ENCODE data around the gene UNK.

The UNK gene

GRCh38 chr17:75826561-75827307 is 42.1 kb downstream of the UNK start:
- WGBS, 2 experiments, result 91 to 92% methylated on average over 14 of the region's 14 CpGs
- peak overlapping the region; percentile 27 for H3K27ac ChIP-seq (ENCODE audit: insufficient read depth, low read depth, low read length, poor library complexity, severe bottlenecking)

GRCh38 chr17:75827308-75828075 is 42.9 kb downstream of the UNK start:
- Histone ChIP-seq H3K27ac (ENCODE audit: insufficient read depth, low read depth, low read length, poor library complexity, severe bottlenecking) (peak overlapping the region; percentile 67), H3K27me3 (ENCODE audit: control insufficient read depth, insufficient read depth, low read length, poor library complexity, severe bottlenecking) (no peaks in the 10 kb centered on the region), H3K4me1 (ENCODE audit: control insufficient read depth, insufficient read depth, low read length) (peaks cover 24% of the 10 kb centered on the region), H3K9me3 (ENCODE audit: control insufficient read depth, low read length) (no peaks in the 10 kb centered on the region), H3K4me3 (ENCODE audit: insufficient read depth, low read depth, low read length) (peak overlapping the region; percentile 20), H3K36me3 (ENCODE audit: control insufficient read depth, insufficient read depth, low read length) (peaks cover 17% of the 10 kb centered on the region)
- 47 to 49% methylated on average over 21 of the region's 21 CpGs for WGBS, 2 experiments

More at GRCh38 chr17:75826561-75827307, 42.1 kb downstream of the UNK start:
- Histone ChIP-seq H3K4me1 (ENCODE audit: control insufficient read depth, insufficient read depth, low read length) (peaks cover 24% of the 10 kb centered on the region), H3K4me3 (ENCODE audit: insufficient read depth, low read depth, low read length) (no peak overlapping the region), H3K36me3 (ENCODE audit: control insufficient read depth, insufficient read depth, low read length) (peaks cover 25% of the 10 kb centered on the region), H3K9me3 (ENCODE audit: control insufficient read depth, low read length) (no peaks in the 10 kb centered on the region), H3K27me3 (ENCODE audit: control insufficient read depth, insufficient read depth, low read length, poor library complexity, severe bottlenecking) (no peaks in the 10 kb centered on the region)

- WGBS, 2 experiments, result 72% methylated on average over 11 of the region's 11 CpGs
- Histone ChIP-seq H3K27me3 (ENCODE audit: control insufficient read depth, insufficient read depth, low read length, poor library complexity, severe bottlenecking) (no peaks in the 10 kb centered on the region), H3K36me3 (ENCODE audit: control insufficient read depth, insufficient read depth, low read length) (peaks cover 12% of the 10 kb centered on the region), H3K9me3 (ENCODE audit: control insufficient read depth, low read length) (no peaks in the 10 kb centered on the region), H3K27ac (ENCODE audit: insufficient read depth, low read depth, low read length, poor library complexity, severe bottlenecking) (peak overlapping the region; percentile 67), H3K4me3 (ENCODE audit: insufficient read depth, low read depth, low read length) (no peak overlapping the region), H3K4me1 (ENCODE audit: control insufficient read depth, insufficient read depth, low read length) (peaks cover 30% of the 10 kb centered on the region)
Measured at GRCh38 chr17:75828076-75828400, 43.4 kb downstream of the UNK start.

- 93 to 95% methylated on average over 19 of the region's 19 CpGs for WGBS, 2 experiments
- Histone ChIP-seq H3K27ac (ENCODE audit: insufficient read depth, low read depth, low read length, poor library complexity, severe bottlenecking) (no peak overlapping the region), H3K4me1 (ENCODE audit: control insufficient read depth, insufficient read depth, low read length) (peaks cover 30% of the 10 kb centered on the region), H3K4me3 (ENCODE audit: insufficient read depth, low read depth, low read length) (no peak overlapping the region), H3K9me3 (ENCODE audit: control insufficient read depth, low read length) (no peaks in the 10 kb centered on the region), H3K27me3 (ENCODE audit: control insufficient read depth, insufficient read depth, low read length, poor library complexity, severe bottlenecking) (no peaks in the 10 kb centered on the region), H3K36me3 (ENCODE audit: control insufficient read depth, insufficient read depth, low read length) (peaks cover 5% of the 10 kb centered on the region)
Measured at GRCh38 chr17:75828741-75829140, 44.1 kb downstream of the UNK start.

GRCh38 chr17:75829747-75830146 is 45.1 kb downstream of the UNK start:
- Histone ChIP-seq H3K4me3 (ENCODE audit: insufficient read depth, low read depth, low read length) (no peak overlapping the region), H3K4me1 (ENCODE audit: control insufficient read depth, insufficient read depth, low read length) (peaks cover 30% of the 10 kb centered on the region), H3K9me3 (ENCODE audit: control insufficient read depth, low read length) (no peaks in the 10 kb centered on the region), H3K27ac (ENCODE audit: insufficient read depth, low read depth, low read length, poor library complexity, severe bottlenecking) (no peak overlapping the region), H3K27me3 (ENCODE audit: control insufficient read depth, insufficient read depth, low read length, poor library complexity, severe bottlenecking) (no peaks in the 10 kb centered on the region), H3K36me3 (ENCODE audit: control insufficient read depth, insufficient read depth, low read length) (no peaks in the 10 kb centered on the region)
- 89% methylated on average over 7 of the region's 7 CpGs for WGBS, 2 experiments

- Histone ChIP-seq H3K4me1 (ENCODE audit: control insufficient read depth, insufficient read depth, low read length) (peaks cover 30% of the 10 kb centered on the region), H3K27ac (ENCODE audit: insufficient read depth, low read depth, low read length, poor library complexity, severe bottlenecking) (no peak overlapping the region), H3K27me3 (ENCODE audit: control insufficient read depth, insufficient read depth, low read length, poor library complexity, severe bottlenecking) (no peaks in the 10 kb centered on the region), H3K4me3 (ENCODE audit: insufficient read depth, low read depth, low read length) (no peak overlapping the region), H3K36me3 (ENCODE audit: control insufficient read depth, insufficient read depth, low read length) (no peaks in the 10 kb centered on the region), H3K9me3 (ENCODE audit: control insufficient read depth, low read length) (no peaks in the 10 kb centered on the region)
- WGBS, 2 experiments, result 67% methylated on average over 27 of the region's 27 CpGs
Measured at GRCh38 chr17:75830164-75831031, 45.8 kb downstream of the UNK start.

- H3K36me3 ChIP-seq (ENCODE audit: control insufficient read depth, insufficient read depth, low read length), result no peaks in the 10 kb centered on the region
- H3K27ac ChIP-seq (ENCODE audit: insufficient read depth, low read depth, low read length, poor library complexity, severe bottlenecking), result no peak overlapping the region
- H3K4me1 ChIP-seq (ENCODE audit: control insufficient read depth, insufficient read depth, low read length), result peaks cover 30% of the 10 kb centered on the region
- no peak overlapping the region for H3K4me3 ChIP-seq (ENCODE audit: insufficient read depth, low read depth, low read length)
- H3K27me3 ChIP-seq (ENCODE audit: control insufficient read depth, insufficient read depth, low read length, poor library complexity, severe bottlenecking), result no peaks in the 10 kb centered on the region
- WGBS, 2 experiments, result 84 to 87% methylated on average over 9 to 13 of the region's 15 CpGs
- H3K9me3 ChIP-seq (ENCODE audit: control insufficient read depth, low read length), result no peaks in the 10 kb centered on the region
Measured at GRCh38 chr17:75831032-75831571, 46.5 kb downstream of the UNK start.

GRCh38 chr17:75832164-75832651 is 47.6 kb downstream of the UNK start:
- WGBS, 2 experiments, result 88 to 90% methylated on average over 10 of the region's 10 CpGs
- no peak overlapping the region for H3K27ac ChIP-seq (ENCODE audit: insufficient read depth, low read depth, low read length, poor library complexity, severe bottlenecking)
- H3K9me3 ChIP-seq (ENCODE audit: control insufficient read depth, low read length), result no peaks in the 10 kb centered on the region
- H3K27me3 ChIP-seq (ENCODE audit: control insufficient read depth, insufficient read depth, low read length, poor library complexity, severe bottlenecking), result no peaks in the 10 kb centered on the region
- no peak overlapping the region for H3K4me3 ChIP-seq (ENCODE audit: insufficient read depth, low read depth, low read length)
- no peaks in the 10 kb centered on the region for H3K36me3 ChIP-seq (ENCODE audit: control insufficient read depth, insufficient read depth, low read length)
- H3K4me1 ChIP-seq (ENCODE audit: control insufficient read depth, insufficient read depth, low read length), result peaks cover 27% of the 10 kb centered on the region

GRCh38 chr17:75832652-75833400 is 48.2 kb downstream of the UNK start:
- WGBS, 2 experiments, result 49 to 50% methylated on average over 20 of the region's 20 CpGs
- Histone ChIP-seq H3K27me3 (ENCODE audit: control insufficient read depth, insufficient read depth, low read length, poor library complexity, severe bottlenecking) (no peaks in the 10 kb centered on the region), H3K9me3 (ENCODE audit: control insufficient read depth, low read length) (no peaks in the 10 kb centered on the region), H3K4me1 (ENCODE audit: control insufficient read depth, insufficient read depth, low read length) (peaks cover 21% of the 10 kb centered on the region), H3K27ac (ENCODE audit: insufficient read depth, low read depth, low read length, poor library complexity, severe bottlenecking) (no peak overlapping the region), H3K4me3 (ENCODE audit: insufficient read depth, low read depth, low read length) (no peak overlapping the region), H3K36me3 (ENCODE audit: control insufficient read depth, insufficient read depth, low read length) (no peaks in the 10 kb centered on the region)

Data from ectodermal cell (in vitro differentiated cells).